Epithelial cell of prostate (primary cell): Measurements from ENCODE around the gene ARPP21.
"Not testable (repeated sequence)": the region's sequence is repeated elsewhere in the genome, so short reads cannot be mapped to it uniquely, and the experiment has no call there.

ENCODE experiments used
- DNase-seq: peaks from one replicate; pipeline ENCODE4 v3.0.0-alpha.2; 2011; ENCODE audit warnings: low read depth, low spot score
- H3K27ac ChIP-seq: fragments of 450-650 bp; 2 replicates; pipeline ENCODE4 v1.5.1; 2017; ENCODE audit warnings: mild to moderate bottlenecking

The ARPP21 gene

GRCh38 chr3:35639254-35640186 is at the start of gene ARPP21:
ARPP21 (plus strand) TSS chr3:35639525; CDS start chr3:35681752, 42,227 bp downstream.
- DNase-seq: no peak
- H3K27ac ChIP-seq: no peak within 1 kb of the TSS

- DNase-seq: no peak
- no peak overlapping the region for H3K27ac ChIP-seq
Observed at GRCh38 chr3:35592589-35593295, 46.6 kb upstream of the ARPP21 start.

- no peak for DNase-seq
- no peak overlapping the region for H3K27ac ChIP-seq
Observed at GRCh38 chr3:35594739-35595138, 44.6 kb upstream of the ARPP21 start.

- DNase-seq: no peak
- H3K27ac ChIP-seq: no peak overlapping the region
Observed at GRCh38 chr3:35596335-35596995, 42.9 kb upstream of the ARPP21 start.

- DNase-seq: no peak
- no peak overlapping the region for H3K27ac ChIP-seq
Observed at GRCh38 chr3:35597490-35597889, 41.8 kb upstream of the ARPP21 start.

- no peak overlapping the region for H3K27ac ChIP-seq
- no peak for DNase-seq
Observed at GRCh38 chr3:35598804-35599203, 40.5 kb upstream of the ARPP21 start.

- no peak for DNase-seq
- H3K27ac ChIP-seq: no peak overlapping the region
Observed at GRCh38 chr3:35601959-35602358, 37.4 kb upstream of the ARPP21 start.

GRCh38 chr3:35602395-35602936 is 36.9 kb upstream of the ARPP21 start:
- DNase-seq: no peak
- H3K27ac ChIP-seq: no peak overlapping the region

GRCh38 chr3:35616346-35616745 is 23.0 kb upstream of the ARPP21 start:
- H3K27ac ChIP-seq: no peak overlapping the region

GRCh38 chr3:35617370-35617769 is 22.0 kb upstream of the ARPP21 start:
- DNase-seq: no peak
- no peak overlapping the region for H3K27ac ChIP-seq

More at GRCh38 chr3:35616346-35616745, 23.0 kb upstream of the ARPP21 start:
- DNase-seq: no peak

GRCh38 chr3:35620238-35620637 is 19.1 kb upstream of the ARPP21 start:
- H3K27ac ChIP-seq, DNase-seq: not testable (repeated sequence)

GRCh38 chr3:35624698-35625097 is 14.6 kb upstream of the ARPP21 start:
- DNase-seq: no peak
- no peak overlapping the region for H3K27ac ChIP-seq

- no peak overlapping the region for H3K27ac ChIP-seq
- no peak for DNase-seq
Observed at GRCh38 chr3:35633332-35634124, 5.8 kb upstream of the ARPP21 start.

- no peak for DNase-seq
- H3K27ac ChIP-seq: no peak overlapping the region
Observed at GRCh38 chr3:35635407-35635806, 3.9 kb upstream of the ARPP21 start.

- no peak for DNase-seq
- H3K27ac ChIP-seq: no peak overlapping the region
Observed at GRCh38 chr3:35635926-35636683, 3.2 kb upstream of the ARPP21 start.

- DNase-seq: no peak
- no peak overlapping the region for H3K27ac ChIP-seq
Observed at GRCh38 chr3:35638251-35638979, 910 bp upstream of the ARPP21 start.

- no peak overlapping the region for H3K27ac ChIP-seq
- DNase-seq: no peak
Observed at GRCh38 chr3:35638980-35639253, 408 bp upstream of the ARPP21 start.
